HEK293 (cell line): Measurements from ENCODE around the gene TMEM134.

Source experiments
- BCL11B ChIP-seq: fragments of 450-650 bp; formaldehyde crosslinking; IDR thresholded peaks from 2 replicates; pipeline ENCODE4 v1.5.1; 2016; ENCODE audit warnings: low read depth, missing biosample characterization, missing genetic modification characterization
- GLIS2 ChIP-seq: fragments of 450-650 bp; formaldehyde crosslinking; IDR thresholded peaks from 2 replicates; pipeline ENCODE4 v1.5.1; 2016; ENCODE audit warnings: missing biosample characterization, missing genetic modification characterization
- OSR2 ChIP-seq: fragments of 450-650 bp; formaldehyde crosslinking; IDR thresholded peaks from 2 replicates; pipeline ENCODE4 v1.5.1; 2016; ENCODE audit warnings: missing biosample characterization, missing genetic modification characterization
- SP7 ChIP-seq: fragments of 450-650 bp; formaldehyde crosslinking; IDR thresholded peaks from 2 replicates; pipeline ENCODE4 v1.5.1; 2016; ENCODE audit warnings: missing biosample characterization, missing genetic modification characterization
- YY1 ChIP-seq: fragments of 450-650 bp; formaldehyde crosslinking; IDR thresholded peaks from 2 replicates; pipeline ENCODE4 v1.5.1; 2018; ENCODE audit warnings: missing biosample characterization, missing genetic modification characterization
- ZBTB7A ChIP-seq: fragments of 450-650 bp; formaldehyde crosslinking; IDR thresholded peaks from 2 replicates; pipeline ENCODE4 v1.5.1; 2016; ENCODE audit warnings: low read depth, missing biosample characterization, missing genetic modification characterization
- ZBTB8A ChIP-seq: fragments of 450-650 bp; formaldehyde crosslinking; IDR thresholded peaks from 2 replicates; pipeline ENCODE4 v1.5.1; 2016; ENCODE audit warnings: missing biosample characterization, missing genetic modification characterization
- ZNF23 ChIP-seq: fragments of 450-650 bp; formaldehyde crosslinking; IDR thresholded peaks from 2 replicates; pipeline ENCODE4 v1.5.1; 2016; ENCODE audit warnings: missing biosample characterization, missing genetic modification characterization, borderline replicate concordance
- ZNF24 ChIP-seq: fragments of 450-650 bp; formaldehyde crosslinking; IDR thresholded peaks from 2 replicates; pipeline ENCODE4 v1.5.1; 2016; ENCODE audit warnings: missing biosample characterization, missing genetic modification characterization
- ZNF433 ChIP-seq: fragments of 450-650 bp; formaldehyde crosslinking; IDR thresholded peaks from 2 replicates; pipeline ENCODE4 v1.5.1; 2016; ENCODE audit warnings: missing biosample characterization, missing genetic modification characterization, low read depth
- ZNF473 ChIP-seq: fragments of 450-650 bp; formaldehyde crosslinking; IDR thresholded peaks from 2 replicates; pipeline ENCODE4 v1.5.1; 2017; ENCODE audit warnings: missing biosample characterization, missing genetic modification characterization
- ZNF48 ChIP-seq: fragments of 450-650 bp; formaldehyde crosslinking; IDR thresholded peaks from 2 replicates; pipeline ENCODE4 v1.5.1; 2016; ENCODE audit warnings: missing biosample characterization, missing genetic modification characterization
- ZNF514 ChIP-seq: fragments of 450-650 bp; formaldehyde crosslinking; IDR thresholded peaks from 2 replicates; pipeline ENCODE4 v1.5.1; 2016; ENCODE audit warnings: missing biosample characterization, missing genetic modification characterization
- ZNF571 ChIP-seq: fragments of 450-650 bp; formaldehyde crosslinking; IDR thresholded peaks from 2 replicates; pipeline ENCODE4 v1.5.0; 2017; ENCODE audit warnings: missing biosample characterization, missing genetic modification characterization
- ZNF596 ChIP-seq: fragments of 450-650 bp; IDR thresholded peaks from 2 replicates; pipeline ENCODE4 v1.5.0; 2018; ENCODE audit warnings: missing biosample characterization, mild to moderate bottlenecking, missing genetic modification characterization, moderate library complexity
- ZNF600 ChIP-seq: fragments of 450-650 bp; formaldehyde crosslinking; IDR thresholded peaks from 2 replicates; pipeline ENCODE4 v1.5.1; 2016; ENCODE audit warnings: missing biosample characterization, missing genetic modification characterization
- ZNF624 ChIP-seq: fragments of 450-650 bp; formaldehyde crosslinking; IDR thresholded peaks from 2 replicates; pipeline ENCODE4 v1.5.1; 2017; ENCODE audit warnings: missing biosample characterization, missing genetic modification characterization
- ZNF701 ChIP-seq: fragments of 450-650 bp; formaldehyde crosslinking; IDR thresholded peaks from 2 replicates; pipeline ENCODE4 v1.5.1; 2016; ENCODE audit warnings: missing biosample characterization, missing genetic modification characterization
- TF ChIP-seq, protein P1 (sequence below): fragments of 450-650 bp; formaldehyde crosslinking; IDR thresholded peaks from 2 replicates; pipeline ENCODE4 v1.5.1; 2017; ENCODE audit warnings: missing biosample characterization, mild to moderate bottlenecking, missing genetic modification characterization, moderate library complexity
- TF ChIP-seq, protein P2 (sequence below): fragments of 450-650 bp; formaldehyde crosslinking; conservative IDR thresholded peaks from 2 replicates; pipeline ENCODE4 v1.5.1; 2016; ENCODE audit warnings: low read depth, missing biosample characterization, missing genetic modification characterization
- TF ChIP-seq, protein P3 (sequence below): fragments of 450-650 bp; formaldehyde crosslinking; IDR thresholded peaks from 2 replicates; pipeline ENCODE4 v1.5.1; 2016; ENCODE audit warnings: missing biosample characterization, missing genetic modification characterization, low read depth
- TF ChIP-seq, protein P4 (sequence below): fragments of 450-650 bp; formaldehyde crosslinking; IDR thresholded peaks from 2 replicates; pipeline ENCODE4 v1.5.1; 2016; ENCODE audit warnings: missing biosample characterization, missing genetic modification characterization
- TF ChIP-seq, protein P5 (sequence below): fragments of 450-650 bp; IDR thresholded peaks from 2 replicates; pipeline ENCODE4 v1.5.1; 2018; ENCODE audit warnings: missing biosample characterization, mild to moderate bottlenecking, missing genetic modification characterization

The TMEM134 gene

DNA sequence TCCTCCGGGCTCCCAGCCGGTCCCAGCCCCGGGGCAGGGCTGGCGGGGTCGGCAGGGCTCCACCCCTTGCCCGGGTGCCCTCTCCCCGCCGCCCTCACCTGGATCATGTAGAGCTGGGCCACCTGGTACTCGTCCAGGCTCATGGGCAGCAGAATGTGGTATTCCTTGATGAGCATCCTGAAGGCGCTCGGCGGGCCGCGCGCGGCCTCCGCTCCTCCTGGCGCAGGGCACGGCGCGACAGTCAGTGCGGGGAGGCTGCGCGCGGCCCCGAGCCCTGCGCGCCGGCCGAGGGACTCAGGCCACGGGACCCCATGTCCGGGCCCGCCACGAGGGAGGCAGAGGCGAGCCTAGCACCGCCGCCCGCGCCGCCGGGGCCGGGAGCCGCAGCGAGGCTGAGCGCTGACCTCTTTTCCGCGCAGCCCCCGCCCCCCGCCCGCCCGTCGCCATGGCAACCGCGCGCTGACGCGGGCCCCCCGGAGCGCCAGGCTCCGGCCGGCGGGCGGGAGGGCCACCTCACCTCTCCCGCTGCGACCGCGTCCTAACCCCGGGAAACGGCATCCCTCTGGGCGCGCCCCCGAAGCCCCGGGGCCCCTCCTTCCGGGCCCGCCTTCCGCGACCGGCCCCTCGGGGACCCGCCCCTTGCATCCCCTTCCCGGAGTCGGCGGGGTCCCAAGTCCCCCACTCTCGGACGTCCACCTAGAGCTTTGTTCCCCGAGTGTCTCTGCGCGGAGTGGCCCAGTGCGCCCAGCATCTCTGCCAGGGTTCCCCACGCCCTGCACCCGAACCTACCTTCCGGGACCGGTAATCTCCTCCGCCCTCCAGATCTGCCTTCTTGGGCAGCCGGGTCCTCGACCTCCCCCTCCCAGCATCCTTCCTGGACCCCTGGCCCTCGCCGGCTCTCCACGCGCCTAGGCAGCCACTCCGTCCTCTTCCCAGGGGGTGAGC lies 35.2 kb upstream of the TMEM134 start (continued):
- TF ChIP-seq, protein P1, sequence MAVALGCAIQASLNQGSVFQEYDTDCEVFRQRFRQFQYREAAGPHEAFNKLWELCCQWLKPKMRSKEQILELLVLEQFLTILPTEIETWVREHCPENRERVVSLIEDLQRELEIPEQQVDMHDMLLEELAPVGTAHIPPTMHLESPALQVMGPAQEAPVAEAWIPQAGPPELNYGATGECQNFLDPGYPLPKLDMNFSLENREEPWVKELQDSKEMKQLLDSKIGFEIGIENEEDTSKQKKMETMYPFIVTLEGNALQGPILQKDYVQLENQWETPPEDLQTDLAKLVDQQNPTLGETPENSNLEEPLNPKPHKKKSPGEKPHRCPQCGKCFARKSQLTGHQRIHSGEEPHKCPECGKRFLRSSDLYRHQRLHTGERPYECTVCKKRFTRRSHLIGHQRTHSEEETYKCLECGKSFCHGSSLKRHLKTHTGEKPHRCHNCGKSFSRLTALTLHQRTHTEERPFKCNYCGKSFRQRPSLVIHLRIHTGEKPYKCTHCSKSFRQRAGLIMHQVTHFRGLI: no peak
- TF ChIP-seq SP7 (tag by site-specific recombination) (peak; percentile 52; the same call in 1 of the 2 replicates), ZNF48 (no peak), ZNF571 (no peak), ZNF473 (no peak), ZNF624 (tag by site-specific recombination) (no peak), GLIS2 (tag by site-specific recombination) (peak; percentile 90), ZNF701 (tag by site-specific recombination) (no peak), ZNF23 (no peak), OSR2 (tag by site-specific recombination) (no peak), ZNF600 (no peak; the same call in 1 of the 2 replicates), ZNF514 (tag by site-specific recombination) (no peak), BCL11B (tag by site-specific recombination) (no peak), ZNF433 (tag by site-specific recombination) (no peak), YY1 (tag by site-specific recombination) (no peak), ZNF24 (tag by site-specific recombination) (no peak; the same call in 1 of the 2 replicates), ZBTB7A (tag by site-specific recombination) (no peak), ZNF596 (tag by site-specific recombination) (no peak), ZBTB8A (tag by site-specific recombination) (peak; percentile 89)
- TF ChIP-seq, protein P2, sequence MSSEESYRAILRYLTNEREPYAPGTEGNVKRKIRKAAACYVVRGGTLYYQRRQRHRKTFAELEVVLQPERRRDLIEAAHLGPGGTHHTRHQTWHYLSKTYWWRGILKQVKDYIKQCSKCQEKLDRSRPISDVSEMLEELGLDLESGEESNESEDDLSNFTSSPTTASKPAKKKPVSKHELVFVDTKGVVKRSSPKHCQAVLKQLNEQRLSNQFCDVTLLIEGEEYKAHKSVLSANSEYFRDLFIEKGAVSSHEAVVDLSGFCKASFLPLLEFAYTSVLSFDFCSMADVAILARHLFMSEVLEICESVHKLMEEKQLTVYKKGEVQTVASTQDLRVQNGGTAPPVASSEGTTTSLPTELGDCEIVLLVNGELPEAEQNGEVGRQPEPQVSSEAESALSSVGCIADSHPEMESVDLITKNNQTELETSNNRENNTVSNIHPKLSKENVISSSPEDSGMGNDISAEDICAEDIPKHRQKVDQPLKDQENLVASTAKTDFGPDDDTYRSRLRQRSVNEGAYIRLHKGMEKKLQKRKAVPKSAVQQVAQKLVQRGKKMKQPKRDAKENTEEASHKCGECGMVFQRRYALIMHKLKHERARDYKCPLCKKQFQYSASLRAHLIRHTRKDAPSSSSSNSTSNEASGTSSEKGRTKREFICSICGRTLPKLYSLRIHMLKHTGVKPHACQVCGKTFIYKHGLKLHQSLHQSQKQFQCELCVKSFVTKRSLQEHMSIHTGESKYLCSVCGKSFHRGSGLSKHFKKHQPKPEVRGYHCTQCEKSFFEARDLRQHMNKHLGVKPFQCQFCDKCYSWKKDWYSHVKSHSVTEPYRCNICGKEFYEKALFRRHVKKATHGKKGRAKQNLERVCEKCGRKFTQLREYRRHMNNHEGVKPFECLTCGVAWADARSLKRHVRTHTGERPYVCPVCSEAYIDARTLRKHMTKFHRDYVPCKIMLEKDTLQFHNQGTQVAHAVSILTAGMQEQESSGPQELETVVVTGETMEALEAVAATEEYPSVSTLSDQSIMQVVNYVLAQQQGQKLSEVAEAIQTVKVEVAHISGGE (tag by site-specific recombination): 0 out of 2 replicates have a peak, but pooled peaks have one; percentile 25
- TF ChIP-seq, protein P3, sequence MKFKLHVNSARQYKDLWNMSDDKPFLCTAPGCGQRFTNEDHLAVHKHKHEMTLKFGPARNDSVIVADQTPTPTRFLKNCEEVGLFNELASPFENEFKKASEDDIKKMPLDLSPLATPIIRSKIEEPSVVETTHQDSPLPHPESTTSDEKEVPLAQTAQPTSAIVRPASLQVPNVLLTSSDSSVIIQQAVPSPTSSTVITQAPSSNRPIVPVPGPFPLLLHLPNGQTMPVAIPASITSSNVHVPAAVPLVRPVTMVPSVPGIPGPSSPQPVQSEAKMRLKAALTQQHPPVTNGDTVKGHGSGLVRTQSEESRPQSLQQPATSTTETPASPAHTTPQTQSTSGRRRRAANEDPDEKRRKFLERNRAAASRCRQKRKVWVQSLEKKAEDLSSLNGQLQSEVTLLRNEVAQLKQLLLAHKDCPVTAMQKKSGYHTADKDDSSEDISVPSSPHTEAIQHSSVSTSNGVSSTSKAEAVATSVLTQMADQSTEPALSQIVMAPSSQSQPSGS (tag by site-specific recombination): no peak
- TF ChIP-seq, protein P4, sequence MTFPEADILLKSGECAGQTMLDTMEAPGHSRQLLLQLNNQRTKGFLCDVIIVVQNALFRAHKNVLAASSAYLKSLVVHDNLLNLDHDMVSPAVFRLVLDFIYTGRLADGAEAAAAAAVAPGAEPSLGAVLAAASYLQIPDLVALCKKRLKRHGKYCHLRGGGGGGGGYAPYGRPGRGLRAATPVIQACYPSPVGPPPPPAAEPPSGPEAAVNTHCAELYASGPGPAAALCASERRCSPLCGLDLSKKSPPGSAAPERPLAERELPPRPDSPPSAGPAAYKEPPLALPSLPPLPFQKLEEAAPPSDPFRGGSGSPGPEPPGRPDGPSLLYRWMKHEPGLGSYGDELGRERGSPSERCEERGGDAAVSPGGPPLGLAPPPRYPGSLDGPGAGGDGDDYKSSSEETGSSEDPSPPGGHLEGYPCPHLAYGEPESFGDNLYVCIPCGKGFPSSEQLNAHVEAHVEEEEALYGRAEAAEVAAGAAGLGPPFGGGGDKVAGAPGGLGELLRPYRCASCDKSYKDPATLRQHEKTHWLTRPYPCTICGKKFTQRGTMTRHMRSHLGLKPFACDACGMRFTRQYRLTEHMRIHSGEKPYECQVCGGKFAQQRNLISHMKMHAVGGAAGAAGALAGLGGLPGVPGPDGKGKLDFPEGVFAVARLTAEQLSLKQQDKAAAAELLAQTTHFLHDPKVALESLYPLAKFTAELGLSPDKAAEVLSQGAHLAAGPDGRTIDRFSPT: peak; percentile 60
- TF ChIP-seq, protein P5, sequence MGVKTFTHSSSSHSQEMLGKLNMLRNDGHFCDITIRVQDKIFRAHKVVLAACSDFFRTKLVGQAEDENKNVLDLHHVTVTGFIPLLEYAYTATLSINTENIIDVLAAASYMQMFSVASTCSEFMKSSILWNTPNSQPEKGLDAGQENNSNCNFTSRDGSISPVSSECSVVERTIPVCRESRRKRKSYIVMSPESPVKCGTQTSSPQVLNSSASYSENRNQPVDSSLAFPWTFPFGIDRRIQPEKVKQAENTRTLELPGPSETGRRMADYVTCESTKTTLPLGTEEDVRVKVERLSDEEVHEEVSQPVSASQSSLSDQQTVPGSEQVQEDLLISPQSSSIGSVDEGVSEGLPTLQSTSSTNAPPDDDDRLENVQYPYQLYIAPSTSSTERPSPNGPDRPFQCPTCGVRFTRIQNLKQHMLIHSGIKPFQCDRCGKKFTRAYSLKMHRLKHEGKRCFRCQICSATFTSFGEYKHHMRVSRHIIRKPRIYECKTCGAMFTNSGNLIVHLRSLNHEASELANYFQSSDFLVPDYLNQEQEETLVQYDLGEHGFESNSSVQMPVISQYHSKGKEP (tag by site-specific recombination): no peak
